Urinary bladder (tissue), 4 donors: ENCODE measurements around the gene POMZP3. TPM values are rescaled to one million over a fixed set of nuclear protein-coding genes. Genes with fewer than 3 reads are reported as not detected.
A peak's percentile ranks its signal among the peaks of the same experiment; 100 is the strongest.
"Not testable (repeated sequence)": the region's sequence is repeated elsewhere in the genome, so short reads cannot be mapped to it uniquely, and the experiment has no call there.

Experiments used
- DNase-seq: peaks from one replicate; pipeline ENCODE4 v3.0.0-alpha.2; 2015; ENCODE audit errors: extremely low spot score
- H3K27ac ChIP-seq: one replicate; pipeline ENCODE4 v1.5.1; 2013; ENCODE audit warnings: low read depth, mild to moderate bottlenecking, moderate library complexity
- H3K36me3 ChIP-seq: one replicate; pipeline ENCODE4 v1.6.1; 2013; ENCODE audit warnings: mild to moderate bottlenecking, moderate library complexity; ENCODE audit not compliant: insufficient read depth
- H3K4me1 ChIP-seq: one replicate; pipeline ENCODE4 v1.6.1; 2013; ENCODE audit warnings: mild to moderate bottlenecking, moderate library complexity; ENCODE audit not compliant: insufficient read depth
- H3K4me3 ChIP-seq: one replicate; pipeline ENCODE4 v1.5.1; 2013; ENCODE audit warnings: low read depth, low read length
- WGBS: extraction: QIAGEN DNeasy Blood & Tissue Kit; methylation state at CpG from one replicate; pipeline ENCODE4 v1.1.7; 2013; 5-methylcytosine and 5-hydroxymethylcytosine counted together
- polyA plus RNA-seq: library from polyadenylated mRNA; stranded (reverse); fragments of 200-250 nt; gene quantifications from one replicate; pipeline ENCODE4 v1.2.3, GENCODE V29; 2013
- total RNA-seq: library from RNA; depleted of rRNA; stranded (reverse); fragments of >200 nt; gene quantifications from one replicate; pipeline ENCODE4 v1.2.3, GENCODE V29; 2014
- donor health status: healthy with polysubstance abuse.
- donor health status: healthy.

POMZP3 gene
- total RNA-seq (3.0 TPM), polyA plus RNA-seq (23.8 TPM)

DNA sequence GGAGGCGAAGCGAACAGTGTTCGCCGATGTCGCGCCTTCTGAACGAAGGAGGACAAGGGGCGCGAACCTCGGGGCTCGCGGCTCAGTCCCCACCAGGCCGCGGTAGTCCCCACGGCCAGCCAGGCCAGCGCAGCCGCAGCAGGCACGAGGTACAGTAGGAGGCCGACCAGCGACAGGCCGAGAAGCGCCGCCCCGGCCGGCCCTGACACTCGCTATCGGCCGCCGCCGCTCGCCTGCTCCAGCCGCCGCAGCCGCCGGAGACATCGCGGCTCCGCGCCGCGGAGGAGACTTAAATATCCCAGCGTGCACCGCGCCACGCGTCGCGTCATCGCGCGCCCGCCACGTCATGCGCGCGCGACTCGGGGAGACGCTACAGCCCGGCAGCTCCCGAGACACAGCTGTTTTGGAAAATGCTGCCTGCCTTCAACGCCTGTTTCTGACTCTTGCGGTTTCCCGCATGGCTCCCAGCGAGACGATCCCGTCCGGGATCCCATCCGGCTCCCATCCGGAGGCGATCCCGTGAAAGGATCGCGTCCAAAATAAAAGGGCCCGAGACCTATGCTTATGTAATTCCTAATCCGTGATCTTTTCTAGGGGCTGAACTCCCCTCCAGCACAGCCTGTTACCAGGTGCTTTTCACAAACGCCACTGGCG lies at the start of gene POMZP3:
Gene POMZP3, minus strand, starts transcription at position 291 of the 654 bp plus-strand sequence. CDS start 1,215 bp downstream, outside the sequence.
- 0% methylated on average over 37 of the region's 78 CpGs for WGBS
- DNase-seq, H3K4me1 ChIP-seq, H3K36me3 ChIP-seq: not testable (repeated sequence)
- Histone ChIP-seq H3K4me3 (peak within 1 kb of the TSS; percentile 50), H3K27ac (peak within 1 kb of the TSS; percentile 87)

GRCh38 chr7:76675783-76676182 lies 48.7 kb upstream of the POMZP3 start:
- 71% methylated on average over 2 of the region's 2 CpGs for WGBS
- DNase-seq, H3K4me3 ChIP-seq, H3K36me3 ChIP-seq, H3K27ac ChIP-seq, H3K4me1 ChIP-seq: not testable (repeated sequence)

DNA sequence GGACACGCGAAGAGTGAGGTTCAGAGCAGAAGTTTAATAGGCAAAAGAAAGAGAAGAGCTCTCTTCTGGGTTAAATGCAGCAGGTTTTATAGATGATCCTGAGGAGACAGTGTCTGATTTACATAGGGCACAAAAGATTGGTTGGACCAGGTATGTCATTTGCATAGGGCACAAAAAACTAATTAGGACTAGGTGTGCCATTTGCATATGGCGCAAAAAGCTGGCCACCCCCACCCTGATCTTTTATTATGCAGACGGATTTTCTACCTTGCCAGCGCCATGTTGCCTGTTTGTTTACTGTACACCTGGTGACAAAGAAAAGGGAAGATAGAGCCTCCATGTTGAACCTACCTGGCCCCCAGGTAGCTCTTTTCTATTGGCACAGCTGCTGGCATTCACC lies 46.3 kb upstream of the POMZP3 start:
- not testable (repeated sequence) for H3K4me1 ChIP-seq, H3K4me3 ChIP-seq, H3K27ac ChIP-seq, DNase-seq, H3K36me3 ChIP-seq
- WGBS = 88% methylated on average over 5 of the region's 5 CpGs

- DNase-seq, H3K27ac ChIP-seq: not testable (repeated sequence)
Observed at GRCh38 chr7:76659212-76659611, 32.1 kb upstream of the POMZP3 start.

GRCh38 chr7:76656425-76656824 lies 29.3 kb upstream of the POMZP3 start:
- not testable (repeated sequence) for DNase-seq, H3K4me1 ChIP-seq, H3K36me3 ChIP-seq, H3K4me3 ChIP-seq, H3K27ac ChIP-seq
- WGBS = 63% methylated on average over 2 of the region's 2 CpGs

More at GRCh38 chr7:76659212-76659611, 32.1 kb upstream of the POMZP3 start:
- not testable (repeated sequence) for H3K4me3 ChIP-seq, H3K4me1 ChIP-seq, H3K36me3 ChIP-seq

DNA sequence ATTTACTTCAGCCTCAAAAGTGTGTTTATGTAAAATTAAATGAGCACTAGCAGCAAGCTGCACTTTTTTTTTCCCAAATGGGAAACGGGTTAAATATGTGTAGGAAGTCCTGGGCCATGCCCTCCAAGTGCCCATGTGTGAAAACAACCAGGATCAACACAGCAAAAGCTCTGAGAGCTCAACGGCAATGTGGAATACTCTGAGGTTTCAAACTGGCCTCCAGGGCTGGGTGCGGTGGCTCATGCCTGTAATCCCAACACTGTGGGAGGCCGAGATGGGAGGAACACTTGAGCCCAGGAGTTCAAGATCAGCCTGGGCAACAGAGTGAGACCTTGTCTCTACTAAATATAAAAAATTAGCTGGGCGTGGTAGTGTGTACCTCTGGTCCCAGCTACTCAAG lies 15.5 kb upstream of the POMZP3 start:
- H3K27ac ChIP-seq, H3K36me3 ChIP-seq, H3K4me1 ChIP-seq, DNase-seq, H3K4me3 ChIP-seq: not testable (repeated sequence)
- WGBS = 100% methylated on average over 1 of the region's 5 CpGs

DNA sequence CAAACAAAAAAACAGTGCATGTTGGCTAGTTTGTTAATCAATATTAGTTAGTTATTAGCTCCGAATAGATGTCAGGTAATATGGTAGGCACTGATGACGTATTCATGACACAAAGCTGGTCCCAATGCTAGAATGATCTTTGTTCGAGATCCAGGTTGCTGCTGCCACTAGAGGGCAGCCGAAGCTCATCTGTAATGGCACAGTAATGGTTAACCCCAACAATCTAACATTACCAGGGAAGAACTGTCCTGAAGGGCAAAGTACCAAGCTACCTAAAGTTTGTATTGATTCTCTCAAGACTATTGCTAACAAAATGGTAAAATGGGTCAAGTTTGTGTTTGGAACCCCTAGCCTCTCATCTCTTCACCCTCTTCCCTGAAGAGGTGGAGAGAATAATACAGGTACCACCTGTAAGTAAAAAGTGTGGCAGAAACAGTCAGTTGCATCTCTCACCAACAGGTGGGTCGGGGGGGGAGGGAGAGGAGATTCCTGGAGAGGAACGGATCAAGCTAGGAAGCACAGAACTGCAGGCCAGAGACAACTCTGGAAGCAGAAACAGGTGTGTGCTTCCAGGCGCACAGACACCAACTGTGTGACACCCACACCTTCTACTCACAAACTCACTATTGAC lies 10.1 kb upstream of the POMZP3 start:
- H3K27ac ChIP-seq, H3K36me3 ChIP-seq, DNase-seq, H3K4me3 ChIP-seq, H3K4me1 ChIP-seq: not testable (repeated sequence)
- 25% methylated on average over 6 of the region's 7 CpGs for WGBS

GRCh38 chr7:76626581-76626980 lies 498 bp downstream of the POMZP3 start:
- 2% methylated on average over 23 of the region's 34 CpGs for WGBS
- not testable (repeated sequence) for H3K4me1 ChIP-seq, H3K36me3 ChIP-seq, DNase-seq
- Histone ChIP-seq H3K4me3 (peak overlapping the region; percentile 50), H3K27ac (peak overlapping the region; percentile 73)

- DNase-seq, H3K36me3 ChIP-seq, H3K27ac ChIP-seq, H3K4me1 ChIP-seq, H3K4me3 ChIP-seq: not testable (repeated sequence)
- WGBS = 79% methylated on average over 4 of the region's 13 CpGs
Observed at GRCh38 chr7:76619439-76620190, 7.5 kb downstream of the POMZP3 start.

DNA sequence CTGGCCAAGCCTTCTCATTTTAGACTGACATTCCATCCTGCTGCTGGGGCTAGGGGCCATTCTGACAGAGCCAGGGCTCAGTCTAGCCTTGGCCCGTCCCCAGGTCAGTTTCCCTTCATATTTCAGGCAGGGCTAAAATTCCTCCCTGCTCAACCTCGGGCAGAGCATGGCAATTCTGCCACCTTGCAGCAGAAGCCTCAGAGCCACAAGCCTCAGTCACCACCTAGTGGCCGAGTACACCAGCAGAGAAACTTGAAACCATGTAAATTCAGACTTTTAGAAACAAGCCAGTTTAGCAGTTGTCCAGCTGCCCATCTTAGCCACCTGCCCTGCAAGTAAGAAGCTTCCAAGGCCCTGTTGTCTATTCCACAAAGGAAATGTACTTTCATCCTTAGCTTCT lies 13.3 kb downstream of the POMZP3 start:
- not testable (repeated sequence) for H3K27ac ChIP-seq, H3K4me1 ChIP-seq, DNase-seq

GRCh38 chr7:76612232-76612631 lies 14.8 kb downstream of the POMZP3 start:
- not testable (repeated sequence) for DNase-seq, H3K27ac ChIP-seq, H3K4me1 ChIP-seq, H3K36me3 ChIP-seq, H3K4me3 ChIP-seq
- WGBS = no CpG with 5 or more reads among the region's 3 CpGs

More for the DNA sequence above, 13.3 kb downstream of the POMZP3 start:
- H3K36me3 ChIP-seq, H3K4me3 ChIP-seq: not testable (repeated sequence)
- 2% methylated on average over 2 of the region's 3 CpGs for WGBS

DNA sequence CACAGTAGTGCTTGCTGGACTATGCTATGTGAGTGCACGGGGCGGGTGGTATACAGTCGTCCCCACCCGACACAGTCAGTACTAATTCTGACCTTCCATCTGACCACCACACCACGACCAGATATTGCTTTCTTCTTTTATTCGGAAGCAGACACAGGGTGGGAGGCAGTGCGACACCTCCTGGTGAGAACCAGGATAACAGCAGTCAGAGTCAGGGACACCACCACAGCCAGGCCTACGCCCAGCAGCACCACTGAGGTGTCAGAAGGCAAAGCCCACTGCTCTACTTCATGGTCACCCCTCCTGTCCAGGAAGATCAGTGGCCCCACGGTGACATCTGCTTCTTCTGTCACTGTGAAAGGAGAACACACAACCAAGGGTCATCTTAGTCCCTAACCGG lies 17.2 kb downstream of the POMZP3 start:
- DNase-seq, H3K36me3 ChIP-seq, H3K4me1 ChIP-seq, H3K4me3 ChIP-seq, H3K27ac ChIP-seq: not testable (repeated sequence)
- 66% methylated on average over 2 of the region's 10 CpGs for WGBS

- H3K36me3 ChIP-seq, H3K4me1 ChIP-seq, H3K27ac ChIP-seq, H3K4me3 ChIP-seq, DNase-seq: not testable (repeated sequence)
- 75% methylated on average over 6 of the region's 7 CpGs for WGBS
Observed at GRCh38 chr7:76608469-76608868, 18.6 kb downstream of the POMZP3 start.

- H3K36me3 ChIP-seq, H3K4me1 ChIP-seq, H3K27ac ChIP-seq, DNase-seq, H3K4me3 ChIP-seq: not testable (repeated sequence)
- under 1% methylated on average over 5 of the region's 6 CpGs for WGBS
Observed at GRCh38 chr7:76606027-76606426, 21.1 kb downstream of the POMZP3 start.
